MM.1S (cell line): ENCODE data around the gene IL2RA.

ENCODE experiments used
- EZH2phosphoT487 ChIP-seq: fragments of 300-600 bp; sonication (generic); IDR thresholded peaks from 2 replicates; pipeline ENCODE4 v1.6.1; 2018; ENCODE audit warnings: antibody characterized with exemption, low read length
- TF ChIP-seq, protein P1 (sequence below): fragments of 300-600 bp; sonication (generic); IDR thresholded peaks from 2 replicates; pipeline ENCODE4 v1.5.1; 2016; ENCODE audit warnings: antibody characterized with exemption, low read length, mixed read lengths

DNA sequence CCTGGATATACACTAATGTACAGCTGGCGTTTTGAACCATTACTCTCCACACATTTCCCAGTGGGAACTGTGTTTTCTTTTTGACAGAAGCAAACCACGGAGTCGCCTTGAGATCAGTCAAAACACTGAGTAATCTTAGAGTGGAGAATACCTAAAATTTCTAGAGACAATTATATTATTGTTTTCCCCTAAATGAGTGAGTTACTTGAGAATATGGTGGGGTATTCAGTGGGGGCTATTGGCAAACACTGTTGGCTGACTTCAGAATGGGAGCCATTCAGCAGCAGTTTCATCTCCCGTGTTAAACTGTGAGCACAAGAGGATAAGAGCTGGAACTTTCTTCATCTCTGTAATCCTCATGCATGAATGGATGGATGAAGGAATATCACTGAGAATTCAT, 6.2 kb downstream of the IL2RA start:
- TF ChIP-seq, protein P1, sequence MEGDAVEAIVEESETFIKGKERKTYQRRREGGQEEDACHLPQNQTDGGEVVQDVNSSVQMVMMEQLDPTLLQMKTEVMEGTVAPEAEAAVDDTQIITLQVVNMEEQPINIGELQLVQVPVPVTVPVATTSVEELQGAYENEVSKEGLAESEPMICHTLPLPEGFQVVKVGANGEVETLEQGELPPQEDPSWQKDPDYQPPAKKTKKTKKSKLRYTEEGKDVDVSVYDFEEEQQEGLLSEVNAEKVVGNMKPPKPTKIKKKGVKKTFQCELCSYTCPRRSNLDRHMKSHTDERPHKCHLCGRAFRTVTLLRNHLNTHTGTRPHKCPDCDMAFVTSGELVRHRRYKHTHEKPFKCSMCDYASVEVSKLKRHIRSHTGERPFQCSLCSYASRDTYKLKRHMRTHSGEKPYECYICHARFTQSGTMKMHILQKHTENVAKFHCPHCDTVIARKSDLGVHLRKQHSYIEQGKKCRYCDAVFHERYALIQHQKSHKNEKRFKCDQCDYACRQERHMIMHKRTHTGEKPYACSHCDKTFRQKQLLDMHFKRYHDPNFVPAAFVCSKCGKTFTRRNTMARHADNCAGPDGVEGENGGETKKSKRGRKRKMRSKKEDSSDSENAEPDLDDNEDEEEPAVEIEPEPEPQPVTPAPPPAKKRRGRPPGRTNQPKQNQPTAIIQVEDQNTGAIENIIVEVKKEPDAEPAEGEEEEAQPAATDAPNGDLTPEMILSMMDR = no peak
- TF ChIP-seq EZH2phosphoT487 = no peak
